Effector memory CD4-positive, alpha-beta T cell (primary cell): Measurements from ENCODE around the gene EGFR.

Source experiments
- DNase-seq, 3 donors: peaks; one replicate each; pipeline ENCODE4 v3.0.0-alpha.2; 2020
- H3K27ac ChIP-seq: 2 replicates; pipeline ENCODE4 v1.7.0; 2013; ENCODE audit warnings: mild to moderate bottlenecking, low read length, moderate library complexity; ENCODE audit not compliant: insufficient read depth, poor library complexity, severe bottlenecking
- H3K27me3 ChIP-seq: replicated peaks from 2 replicates; pipeline ENCODE4 v1.7.0; 2013; ENCODE audit warnings: mild to moderate bottlenecking, low read length; ENCODE audit not compliant: insufficient read depth, control insufficient read depth, poor library complexity, severe bottlenecking
- H3K36me3 ChIP-seq: 2 replicates; pipeline ENCODE4 v1.7.0; 2013; ENCODE audit warnings: mild to moderate bottlenecking, low read length, moderate library complexity; ENCODE audit not compliant: control insufficient read depth, insufficient read depth
- H3K4me1 ChIP-seq: 2 replicates; pipeline ENCODE4 v1.7.0; 2013; ENCODE audit warnings: low read length, mild to moderate bottlenecking; ENCODE audit not compliant: control insufficient read depth, insufficient read depth, poor library complexity, severe bottlenecking
- H3K4me3 ChIP-seq: 2 replicates; pipeline ENCODE4 v1.7.0; 2013; ENCODE audit warnings: low read length, low read depth, mild to moderate bottlenecking; ENCODE audit not compliant: insufficient read depth, poor library complexity, severe bottlenecking
- H3K9me3 ChIP-seq: 2 replicates; pipeline ENCODE4 v1.7.0; 2013; ENCODE audit warnings: mild to moderate bottlenecking, low read length, moderate library complexity; ENCODE audit not compliant: control insufficient read depth

The EGFR gene

DNA sequence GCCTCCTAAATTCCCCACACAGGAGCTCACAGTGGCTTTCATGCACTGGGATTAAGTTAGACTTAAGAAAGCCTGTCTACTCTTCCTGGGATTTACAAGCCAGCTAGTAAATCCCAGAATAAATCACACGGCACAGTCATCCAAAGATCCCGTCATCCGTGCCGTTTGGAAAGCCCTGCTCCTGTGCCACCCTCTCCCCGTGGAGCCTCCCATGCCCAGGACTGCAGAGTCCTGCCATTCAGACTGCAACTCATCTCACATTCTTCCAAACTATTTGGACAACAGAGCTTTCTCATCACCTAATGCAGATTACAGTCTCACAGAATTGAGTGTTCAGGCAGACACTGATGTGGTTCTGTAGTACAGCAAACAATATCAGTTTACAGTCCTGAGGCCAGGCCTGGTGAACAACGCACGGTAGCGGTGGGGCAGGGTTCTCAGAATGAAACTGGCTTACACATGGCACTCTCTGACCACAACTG is 166.5 kb downstream of the EGFR start:
- DNase-seq: no peak
- H3K36me3 ChIP-seq: no peaks in the 10 kb centered on the region
- H3K9me3 ChIP-seq: no peaks in the 10 kb centered on the region
- H3K27me3 ChIP-seq: no peaks in the 10 kb centered on the region
- H3K4me3 ChIP-seq: no peak overlapping the region
- no peaks in the 10 kb centered on the region for H3K4me1 ChIP-seq
- no peak overlapping the region for H3K27ac ChIP-seq

DNA sequence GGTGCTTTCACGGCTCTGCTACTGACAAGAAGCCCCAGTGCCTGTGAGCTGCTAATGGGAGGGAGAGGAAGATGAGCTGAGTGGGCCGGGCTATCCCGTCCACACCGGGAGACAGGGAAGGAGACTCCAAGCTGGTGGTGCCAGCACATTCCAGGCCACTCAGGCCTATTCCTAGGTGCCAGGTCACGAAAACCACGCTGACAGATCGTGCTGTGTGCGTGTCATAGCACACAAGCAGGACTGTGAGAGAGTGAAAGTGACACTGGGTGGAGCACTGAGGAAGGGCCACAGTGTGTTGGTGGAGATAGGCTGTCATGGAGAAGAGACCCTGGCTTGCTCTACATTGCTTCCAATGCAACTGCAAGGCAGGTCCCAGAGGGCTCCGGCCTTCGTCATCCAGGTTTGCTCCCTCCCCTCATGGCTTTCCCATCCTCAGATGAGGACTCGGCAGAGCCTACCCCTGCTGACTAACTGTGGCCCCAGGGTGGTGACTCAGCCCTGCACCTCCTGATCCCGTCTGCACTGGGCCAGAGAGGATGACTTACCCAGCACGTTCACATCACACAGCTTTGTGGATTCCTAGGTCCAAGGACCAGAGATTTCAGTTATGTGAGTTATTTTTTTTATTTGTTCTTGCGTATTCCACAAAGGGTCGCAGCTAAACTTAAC is 167.3 kb downstream of the EGFR start:
- Histone ChIP-seq H3K27me3 (no peaks in the 10 kb centered on the region), H3K4me3 (no peak overlapping the region), H3K36me3 (no peaks in the 10 kb centered on the region), H3K9me3 (no peaks in the 10 kb centered on the region), H3K27ac (no peak overlapping the region), H3K4me1 (no peaks in the 10 kb centered on the region)
- DNase-seq: no peak

DNA sequence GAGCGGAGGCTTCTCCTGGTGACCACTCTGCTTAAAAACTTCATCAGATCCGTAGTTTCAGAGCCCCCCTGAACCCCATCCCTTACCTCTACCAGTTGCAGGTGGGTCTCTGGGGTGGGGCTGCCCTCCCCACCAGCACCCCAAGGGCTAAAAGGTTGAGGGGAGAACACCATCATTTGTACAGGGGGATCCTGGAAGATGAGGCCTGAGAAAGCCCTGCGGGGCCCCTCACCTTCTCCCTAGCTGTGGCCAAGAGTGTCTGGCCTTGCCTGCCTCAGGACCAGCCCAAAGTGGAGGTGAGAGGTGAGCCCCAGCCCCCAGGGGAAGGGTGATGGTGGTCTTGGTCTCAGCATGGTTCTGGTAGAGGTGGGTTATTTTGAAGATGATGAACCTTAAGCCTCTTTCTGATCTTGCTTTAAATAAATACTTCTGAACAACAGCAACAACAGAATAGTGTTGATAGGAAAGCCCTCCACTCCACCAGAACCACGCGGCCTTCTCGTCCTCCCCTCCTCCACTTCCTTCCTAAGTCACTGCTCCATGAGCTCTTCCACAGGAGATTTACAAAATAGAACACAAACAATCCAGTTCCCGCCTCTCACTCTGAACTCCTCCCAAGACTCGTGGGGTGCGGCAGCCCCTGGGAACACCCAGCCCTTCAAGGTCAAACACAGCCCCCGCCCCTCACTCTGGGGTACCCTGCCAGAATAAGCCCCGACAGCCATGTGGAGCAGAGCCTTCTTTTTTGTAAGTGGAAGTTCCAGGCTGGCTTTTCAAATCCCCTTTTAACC is 169.1 kb downstream of the EGFR start:
- Histone ChIP-seq H3K9me3 (no peaks in the 10 kb centered on the region), H3K4me3 (no peak overlapping the region), H3K27me3 (no peaks in the 10 kb centered on the region), H3K36me3 (no peaks in the 10 kb centered on the region), H3K27ac (no peak overlapping the region), H3K4me1 (no peaks in the 10 kb centered on the region)
- DNase-seq: no peak

DNA sequence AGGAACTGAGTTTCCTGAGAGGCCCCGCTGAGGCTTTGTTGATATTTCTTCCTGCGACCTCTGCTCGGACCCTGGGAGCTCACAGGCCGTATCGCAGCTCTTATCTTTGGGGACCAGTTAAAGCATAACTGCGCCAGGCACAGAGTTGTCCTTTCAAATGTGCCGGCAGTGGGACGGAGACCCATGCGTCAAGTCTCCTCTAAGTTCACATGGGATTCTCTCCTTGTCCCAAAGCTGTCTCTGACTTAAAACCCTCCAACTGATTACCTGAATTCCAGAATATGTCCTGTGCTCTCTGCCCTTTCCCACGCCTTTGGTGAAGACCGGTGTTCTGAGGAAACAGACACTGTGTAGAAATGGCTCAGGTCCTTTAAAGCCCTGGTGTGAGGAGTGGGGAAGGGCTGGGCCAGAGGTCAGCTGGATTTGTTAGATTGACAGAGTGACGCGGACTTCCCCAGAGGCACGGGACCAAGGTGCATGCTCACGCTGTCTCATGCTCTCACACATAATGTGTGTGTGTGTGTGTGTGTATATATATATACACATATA is 169.8 kb downstream of the EGFR start:
- Histone ChIP-seq H3K27me3 (no peaks in the 10 kb centered on the region), H3K9me3 (no peaks in the 10 kb centered on the region), H3K27ac (no peak overlapping the region), H3K36me3 (no peaks in the 10 kb centered on the region), H3K4me1 (no peaks in the 10 kb centered on the region), H3K4me3 (no peak overlapping the region)
- no peak for DNase-seq

DNA sequence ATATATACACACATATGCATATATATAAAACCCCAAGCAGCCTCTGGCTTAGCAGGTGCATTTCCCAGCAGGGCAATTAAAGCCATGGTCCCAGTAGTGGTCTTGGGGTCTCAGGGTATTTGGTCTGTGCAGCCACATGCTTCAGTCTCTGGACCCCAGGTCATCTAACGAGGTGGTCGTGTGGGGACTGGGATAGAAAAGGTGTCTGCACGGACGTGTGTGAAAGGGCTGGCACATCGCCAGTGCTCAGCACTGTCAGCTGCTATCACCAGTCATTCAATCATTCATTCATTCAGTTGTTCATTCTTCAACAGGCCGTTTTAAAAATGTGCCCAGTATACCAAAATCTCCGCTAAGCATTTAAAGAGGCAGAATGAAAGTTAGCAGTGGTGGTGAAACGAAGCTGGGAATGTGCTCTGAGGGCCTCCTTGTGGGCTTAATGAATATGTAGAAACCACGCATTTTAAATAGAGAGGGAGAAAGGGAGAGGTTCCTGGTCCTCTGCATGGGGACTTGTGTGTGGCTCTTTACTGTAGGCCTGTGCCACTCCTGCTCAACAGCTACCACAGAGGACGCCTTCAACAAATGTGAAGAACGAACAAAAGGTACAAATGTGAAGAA is 170.4 kb downstream of the EGFR start:
- no peaks in the 10 kb centered on the region for H3K9me3 ChIP-seq
- H3K27ac ChIP-seq: no peak overlapping the region
- no peaks in the 10 kb centered on the region for H3K36me3 ChIP-seq
- H3K27me3 ChIP-seq: no peaks in the 10 kb centered on the region
- no peak overlapping the region for H3K4me3 ChIP-seq
- DNase-seq: no peak
- no peaks in the 10 kb centered on the region for H3K4me1 ChIP-seq

DNA sequence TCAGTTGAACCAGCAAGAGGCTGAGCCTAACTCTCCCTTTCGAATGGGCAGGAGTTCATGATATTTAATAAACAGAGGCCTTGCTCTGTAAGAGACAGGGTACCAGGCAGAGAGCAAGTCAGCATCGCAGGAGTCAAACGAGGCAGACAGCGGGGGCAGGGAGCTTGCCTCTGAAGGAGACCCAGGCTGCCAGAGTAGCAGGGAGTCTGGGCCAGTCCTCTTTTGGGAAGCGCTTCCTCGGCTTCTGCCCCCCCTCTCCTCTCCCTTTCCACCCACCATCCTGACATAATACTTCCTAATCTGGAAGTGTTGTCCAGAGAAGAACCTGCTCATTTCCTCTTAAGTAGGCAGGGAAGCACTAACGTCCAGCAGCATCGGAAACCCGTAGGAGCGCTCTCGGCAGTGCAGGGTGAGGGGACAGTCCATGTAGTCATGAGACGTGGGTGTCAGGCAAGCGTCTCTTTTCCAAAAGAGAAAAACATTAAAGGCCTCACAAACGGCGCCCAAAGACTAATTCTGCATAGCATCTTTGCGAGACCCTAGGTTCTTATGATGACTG is 171.1 kb downstream of the EGFR start:
- H3K9me3 ChIP-seq: no peaks in the 10 kb centered on the region
- no peaks in the 10 kb centered on the region for H3K27me3 ChIP-seq
- no peak overlapping the region for H3K4me3 ChIP-seq
- H3K36me3 ChIP-seq: no peaks in the 10 kb centered on the region
- no peaks in the 10 kb centered on the region for H3K4me1 ChIP-seq
- DNase-seq: no peak
- H3K27ac ChIP-seq: no peak overlapping the region

- Histone ChIP-seq H3K27ac (no peak overlapping the region), H3K27me3 (no peaks in the 10 kb centered on the region), H3K4me1 (no peaks in the 10 kb centered on the region), H3K4me3 (no peak overlapping the region), H3K9me3 (no peaks in the 10 kb centered on the region), H3K36me3 (no peaks in the 10 kb centered on the region)
- no peak for DNase-seq
Measured at GRCh38 chr7:55190511-55191160, 171.8 kb downstream of the EGFR start.

DNA sequence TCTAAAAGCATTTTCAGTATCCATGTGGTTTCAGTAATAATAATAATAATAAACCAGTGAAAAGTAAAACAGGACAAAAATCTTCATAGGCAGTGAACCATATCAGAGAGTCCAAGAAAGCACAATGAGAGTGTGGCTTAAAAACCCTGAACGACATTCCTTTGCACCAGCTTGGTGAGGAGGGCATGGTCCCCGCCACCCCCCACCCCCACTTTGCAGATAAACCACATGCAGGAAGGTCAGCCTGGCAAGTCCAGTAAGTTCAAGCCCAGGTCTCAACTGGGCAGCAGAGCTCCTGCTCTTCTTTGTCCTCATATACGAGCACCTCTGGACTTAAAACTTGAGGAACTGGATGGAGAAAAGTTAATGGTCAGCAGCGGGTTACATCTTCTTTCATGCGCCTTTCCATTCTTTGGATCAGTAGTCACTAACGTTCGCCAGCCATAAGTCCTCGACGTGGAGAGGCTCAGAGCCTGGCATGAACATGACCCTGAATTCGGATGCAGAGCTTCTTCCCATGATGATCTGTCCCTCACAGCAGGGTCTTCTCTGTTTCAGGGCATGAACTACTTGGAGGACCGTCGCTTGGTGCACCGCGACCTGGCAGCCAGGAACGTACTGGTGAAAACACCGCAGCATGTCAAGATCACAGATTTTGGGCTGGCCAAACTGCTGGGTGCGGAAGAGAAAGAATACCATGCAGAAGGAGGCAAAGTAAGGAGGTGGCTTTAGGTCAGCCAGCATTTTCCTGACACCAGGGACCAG is 172.5 kb downstream of the EGFR start:
- DNase-seq: no peak
- no peaks in the 10 kb centered on the region for H3K4me1 ChIP-seq
- H3K27me3 ChIP-seq: no peaks in the 10 kb centered on the region
- H3K4me3 ChIP-seq: no peak overlapping the region
- H3K36me3 ChIP-seq: no peaks in the 10 kb centered on the region
- H3K27ac ChIP-seq: no peak overlapping the region
- no peaks in the 10 kb centered on the region for H3K9me3 ChIP-seq
